K562 (cell line): ENCODE data around the gene NTPCR. TPM values are rescaled to one million over a fixed set of nuclear protein-coding genes. Genes with fewer than 3 reads are reported as not detected.

Source experiments
- HIVEP1 ChIP-seq: fragments of 250-450 bp; sonication (Bioruptor Pico); IDR thresholded peaks from 2 replicates; pipeline ENCODE4 v1.4.0; 2020; ENCODE audit warnings: mild to moderate bottlenecking
- KLF13 ChIP-seq: fragments of 450-650 bp; IDR thresholded peaks from 2 replicates; pipeline ENCODE4 v1.6.1; 2016; ENCODE audit warnings: missing genetic modification characterization, low read depth, mild to moderate bottlenecking, missing compliant biosample characterization, moderate library complexity, borderline replicate concordance
- NFXL1 ChIP-seq: fragments of 450-650 bp; formaldehyde crosslinking; IDR thresholded peaks from 2 replicates; pipeline ENCODE4 v1.4.0; 2021; ENCODE audit warnings: mild to moderate bottlenecking
- POLR3G ChIP-seq: IDR thresholded peaks from 2 replicates; pipeline ENCODE4 v1.6.1; 2011; ENCODE audit not compliant: insufficient read length, insufficient replicate concordance; ENCODE audit errors: extremely low read depth
- PRDM10 ChIP-seq: fragments of 450-650 bp; IDR thresholded peaks from 2 replicates; pipeline ENCODE4 v1.6.1; 2018; ENCODE audit not compliant: partially characterized antibody
- RFX5 ChIP-seq: IDR thresholded peaks from 2 replicates; pipeline ENCODE4 v1.6.1; 2011; ENCODE audit warnings: low read depth, mild to moderate bottlenecking, improper control_type of control experiment, low read length
- SIX5 ChIP-seq, 2 experiments: IDR thresholded peaks; 2 replicates each; pipeline ENCODE4 v1.6.1; 2011; ENCODE audit warnings: low read length in 2 of 2, borderline replicate concordance in 1 of 2, low read depth in 1 of 2, mild to moderate bottlenecking in 1 of 2, moderate library complexity in 1 of 2; ENCODE audit not compliant: insufficient read depth in 1 of 2
- SRSF3 ChIP-seq: fragments of 200-400 bp; formaldehyde crosslinking; IDR thresholded peaks from 2 replicates; pipeline ENCODE4 v1.6.1; 2016; ENCODE audit warnings: mild to moderate bottlenecking, low read length, moderate library complexity; ENCODE audit not compliant: insufficient read depth
- polyA plus RNA-seq, 8 experiments: library from polyadenylated mRNA; depleted of rRNA in 4 of 8; stranded (reverse) in 5 of 8; unstranded in 3 of 8; fragments of >200 nt; fragmentation: Nextera tagmentation in 2 of 8; fragmentation: Illumina TruSeq in 1 of 8; extraction: Ambion mirVana in 2 of 8; extraction: Trizol in 1 of 8; gene quantifications; 2 replicates each; pipeline versions ENCODE4 v1.2.1 to v1.2.3, GENCODE V29; 2011 to 2014; ENCODE audit warnings: inconsistent platforms in 1 of 8, missing spikeins in 1 of 8
- total RNA-seq, 7 experiments: library from RNA; depleted of rRNA in 6 of 7; stranded (reverse); fragments of >200 nt in 6 of 7; fragmentation: Illumina TruSeq in 2 of 7; extraction: Trizol in 2 of 7; gene quantifications; 2 replicates each; pipeline versions ENCODE4 v1.2.1 to v1.2.3, GENCODE V29; 2011 to 2021; ENCODE audit warnings: low replicate concordance in 1 of 7
- TF ChIP-seq, protein P1 (sequence below): fragments of 450-650 bp; IDR thresholded peaks from 2 replicates; pipeline ENCODE4 v1.6.1; 2017; ENCODE audit warnings: antibody characterized with exemption, mild to moderate bottlenecking
- TF ChIP-seq, protein P2 (sequence below), 2 experiments: IDR thresholded peaks; 2 replicates each; pipeline ENCODE4 v1.6.1; 2011; ENCODE audit warnings: borderline replicate concordance in 1 of 2, control low read depth in 1 of 2, low read depth in 1 of 2, low read length in 1 of 2, mild to moderate bottlenecking in 1 of 2, mixed read lengths in 1 of 2, moderate library complexity in 1 of 2; ENCODE audit not compliant: insufficient read depth in 1 of 2, insufficient read length in 1 of 2, poor library complexity in 1 of 2, severe bottlenecking in 1 of 2; ENCODE audit errors: extremely low read depth in 1 of 2
- TF ChIP-seq, protein P3 (sequence below): fragments of 450-650 bp; IDR thresholded peaks from 2 replicates; pipeline ENCODE4 v1.6.1; 2016
- TF ChIP-seq, protein P4 (sequence below): fragments of 450-650 bp; IDR thresholded peaks from one replicate; pipeline ENCODE4 v1.6.1; 2018; ENCODE audit warnings: mild to moderate bottlenecking, moderate library complexity; ENCODE audit not compliant: partially characterized antibody

NTPCR gene
- total and polyA plus RNA-seq, 9 of the 15 experiments (the other 6 are each of a cell fraction or from before 2014, with no cell fraction given), result 19.3 to 105 (median 48.8) TPM

GRCh38 chr1:232954594-232955365 is 4.4 kb downstream of the NTPCR start (continued):
- TF ChIP-seq, protein P1, sequence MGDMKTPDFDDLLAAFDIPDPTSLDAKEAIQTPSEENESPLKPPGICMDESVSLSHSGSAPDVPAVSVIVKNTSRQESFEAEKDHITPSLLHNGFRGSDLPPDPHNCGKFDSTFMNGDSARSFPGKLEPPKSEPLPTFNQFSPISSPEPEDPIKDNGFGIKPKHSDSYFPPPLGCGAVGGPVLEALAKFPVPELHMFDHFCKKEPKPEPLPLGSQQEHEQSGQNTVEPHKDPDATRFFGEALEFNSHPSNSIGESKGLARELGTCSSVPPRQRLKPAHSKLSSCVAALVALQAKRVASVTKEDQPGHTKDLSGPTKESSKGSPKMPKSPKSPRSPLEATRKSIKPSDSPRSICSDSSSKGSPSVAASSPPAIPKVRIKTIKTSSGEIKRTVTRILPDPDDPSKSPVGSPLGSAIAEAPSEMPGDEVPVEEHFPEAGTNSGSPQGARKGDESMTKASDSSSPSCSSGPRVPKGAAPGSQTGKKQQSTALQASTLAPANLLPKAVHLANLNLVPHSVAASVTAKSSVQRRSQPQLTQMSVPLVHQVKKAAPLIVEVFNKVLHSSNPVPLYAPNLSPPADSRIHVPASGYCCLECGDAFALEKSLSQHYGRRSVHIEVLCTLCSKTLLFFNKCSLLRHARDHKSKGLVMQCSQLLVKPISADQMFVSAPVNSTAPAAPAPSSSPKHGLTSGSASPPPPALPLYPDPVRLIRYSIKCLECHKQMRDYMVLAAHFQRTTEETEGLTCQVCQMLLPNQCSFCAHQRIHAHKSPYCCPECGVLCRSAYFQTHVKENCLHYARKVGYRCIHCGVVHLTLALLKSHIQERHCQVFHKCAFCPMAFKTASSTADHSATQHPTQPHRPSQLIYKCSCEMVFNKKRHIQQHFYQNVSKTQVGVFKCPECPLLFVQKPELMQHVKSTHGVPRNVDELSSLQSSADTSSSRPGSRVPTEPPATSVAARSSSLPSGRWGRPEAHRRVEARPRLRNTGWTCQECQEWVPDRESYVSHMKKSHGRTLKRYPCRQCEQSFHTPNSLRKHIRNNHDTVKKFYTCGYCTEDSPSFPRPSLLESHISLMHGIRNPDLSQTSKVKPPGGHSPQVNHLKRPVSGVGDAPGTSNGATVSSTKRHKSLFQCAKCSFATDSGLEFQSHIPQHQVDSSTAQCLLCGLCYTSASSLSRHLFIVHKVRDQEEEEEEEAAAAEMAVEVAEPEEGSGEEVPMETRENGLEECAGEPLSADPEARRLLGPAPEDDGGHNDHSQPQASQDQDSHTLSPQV, result no peak
- TF ChIP-seq POLR3G (no peak), NFXL1 (CRISPR knock-in tag) (no peak), HIVEP1 (CRISPR knock-in tag) (no peak), SRSF3 (no peak), PRDM10 (no peak), SIX5 (IDR thresholded peaks at IDR 0.05; ENCODE audit: borderline replicate concordance in 1 of 2, insufficient read depth in 1 of 2, low read depth in 1 of 2, low read length in 2 of 2) (no peak), KLF13 (no peak), RFX5 (no peak)
- TF ChIP-seq, protein P2, sequence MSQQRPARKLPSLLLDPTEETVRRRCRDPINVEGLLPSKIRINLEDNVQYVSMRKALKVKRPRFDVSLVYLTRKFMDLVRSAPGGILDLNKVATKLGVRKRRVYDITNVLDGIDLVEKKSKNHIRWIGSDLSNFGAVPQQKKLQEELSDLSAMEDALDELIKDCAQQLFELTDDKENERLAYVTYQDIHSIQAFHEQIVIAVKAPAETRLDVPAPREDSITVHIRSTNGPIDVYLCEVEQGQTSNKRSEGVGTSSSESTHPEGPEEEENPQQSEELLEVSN (IDR thresholded peaks at IDR 0.05; ENCODE audit: borderline replicate concordance in 1 of 2, extremely low read depth in 1 of 2, insufficient read depth in 1 of 2, insufficient read length in 1 of 2, low read depth in 1 of 2, low read length in 1 of 2, poor library complexity in 1 of 2, severe bottlenecking in 1 of 2), result no peak
- TF ChIP-seq, protein P3, sequence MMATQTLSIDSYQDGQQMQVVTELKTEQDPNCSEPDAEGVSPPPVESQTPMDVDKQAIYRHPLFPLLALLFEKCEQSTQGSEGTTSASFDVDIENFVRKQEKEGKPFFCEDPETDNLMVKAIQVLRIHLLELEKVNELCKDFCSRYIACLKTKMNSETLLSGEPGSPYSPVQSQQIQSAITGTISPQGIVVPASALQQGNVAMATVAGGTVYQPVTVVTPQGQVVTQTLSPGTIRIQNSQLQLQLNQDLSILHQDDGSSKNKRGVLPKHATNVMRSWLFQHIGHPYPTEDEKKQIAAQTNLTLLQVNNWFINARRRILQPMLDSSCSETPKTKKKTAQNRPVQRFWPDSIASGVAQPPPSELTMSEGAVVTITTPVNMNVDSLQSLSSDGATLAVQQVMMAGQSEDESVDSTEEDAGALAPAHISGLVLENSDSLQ, result no peak
- TF ChIP-seq, protein P4, sequence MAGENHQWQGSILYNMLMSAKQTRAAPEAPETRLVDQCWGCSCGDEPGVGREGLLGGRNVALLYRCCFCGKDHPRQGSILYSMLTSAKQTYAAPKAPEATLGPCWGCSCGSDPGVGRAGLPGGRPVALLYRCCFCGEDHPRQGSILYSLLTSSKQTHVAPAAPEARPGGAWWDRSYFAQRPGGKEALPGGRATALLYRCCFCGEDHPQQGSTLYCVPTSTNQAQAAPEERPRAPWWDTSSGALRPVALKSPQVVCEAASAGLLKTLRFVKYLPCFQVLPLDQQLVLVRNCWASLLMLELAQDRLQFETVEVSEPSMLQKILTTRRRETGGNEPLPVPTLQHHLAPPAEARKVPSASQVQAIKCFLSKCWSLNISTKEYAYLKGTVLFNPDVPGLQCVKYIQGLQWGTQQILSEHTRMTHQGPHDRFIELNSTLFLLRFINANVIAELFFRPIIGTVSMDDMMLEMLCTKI, result no peak
